OCI-LY1 (cell line): ENCODE data around the gene PRR14L.

Source experiments
- H2AFZ ChIP-seq: fragments of 200-600 bp; sonication (generic), shearing (Covaris generic); 2 replicates; pipeline ENCODE4 v1.6.0; 2014; ENCODE audit warnings: antibody characterized with exemption, mild to moderate bottlenecking, low read length
- H3F3A ChIP-seq: fragments of 200-600 bp; sonication (generic), shearing (Covaris generic); 2 replicates; pipeline ENCODE4 v1.6.0; 2014; ENCODE audit warnings: mild to moderate bottlenecking, antibody characterized with exemption, low read length, moderate library complexity; ENCODE audit not compliant: insufficient read depth
- H3K27ac ChIP-seq: fragments of 200-600 bp; sonication (generic); 2 replicates; pipeline ENCODE4 v1.5.1; 2014; ENCODE audit warnings: low read length, mixed run types, mild to moderate bottlenecking, low read depth; ENCODE audit not compliant: poor library complexity, severe bottlenecking
- H3K27me3 ChIP-seq: fragments of 200-600 bp; sonication (generic); 2 replicates; pipeline ENCODE4 v1.6.0; 2014; ENCODE audit warnings: antibody characterized with exemption, mild to moderate bottlenecking, low read length, moderate library complexity; ENCODE audit not compliant: insufficient read depth
- H3K36me3 ChIP-seq: fragments of 200-600 bp; sonication (generic); 2 replicates; pipeline ENCODE4 v1.6.1; 2014; ENCODE audit warnings: mild to moderate bottlenecking, antibody characterized with exemption, low read length, moderate library complexity, mixed read lengths; ENCODE audit not compliant: insufficient read depth
- H3K4me1 ChIP-seq: fragments of 200-600 bp; sonication (generic); 2 replicates; pipeline ENCODE4 v1.5.1; 2014; ENCODE audit warnings: mild to moderate bottlenecking, low read length, moderate library complexity; ENCODE audit not compliant: insufficient read depth, severe bottlenecking
- H3K4me2 ChIP-seq: fragments of 200-600 bp; sonication (generic), shearing (Covaris generic); 2 replicates; pipeline ENCODE4 v1.6.1; 2014; ENCODE audit warnings: low read length
- H3K4me3 ChIP-seq: fragments of 200-600 bp; sonication (generic); 2 replicates; pipeline ENCODE4 v1.5.1; 2014; ENCODE audit warnings: low read length, low read depth, mild to moderate bottlenecking, mixed read lengths; ENCODE audit not compliant: poor library complexity, severe bottlenecking
- H3K79me2 ChIP-seq: fragments of 200-600 bp; shearing (Covaris generic); 2 replicates; pipeline ENCODE4 v1.6.1; 2016; ENCODE audit warnings: mixed run types, low read length, mixed read lengths; ENCODE audit not compliant: insufficient read depth
- H3K9ac ChIP-seq: fragments of 200-600 bp; sonication (generic), shearing (Covaris generic); 2 replicates; pipeline ENCODE4 v1.6.1; 2014; ENCODE audit warnings: mild to moderate bottlenecking, low read length, mixed read lengths
- H3K9me2 ChIP-seq: fragments of 200-600 bp; sonication (generic), shearing (Covaris generic); 2 replicates; pipeline ENCODE4 v1.6.1; 2014; ENCODE audit warnings: low read depth, mild to moderate bottlenecking, low read length, mixed read lengths
- H3K9me3 ChIP-seq: fragments of 200-600 bp; shearing (Covaris generic); 2 replicates; pipeline ENCODE4 v1.6.1; 2014; ENCODE audit warnings: low read length, mixed read lengths
- H4K20me1 ChIP-seq: fragments of 200-600 bp; sonication (generic), shearing (Covaris generic); 2 replicates; pipeline ENCODE4 v1.6.0; 2016; ENCODE audit warnings: mild to moderate bottlenecking, low read length; ENCODE audit not compliant: insufficient read depth
- CTCF ChIP-seq: fragments of 200-600 bp; sonication (generic), shearing (Covaris generic); IDR thresholded peaks from 2 replicates; pipeline ENCODE4 v1.5.1; 2017; ENCODE audit warnings: mild to moderate bottlenecking, antibody characterized with exemption, low read length, moderate library complexity, mixed read lengths
- EZH2 ChIP-seq: fragments of 200-600 bp; sonication (generic), shearing (Covaris generic); IDR thresholded peaks from 2 replicates; pipeline ENCODE4 v1.8.0; 2017; ENCODE audit warnings: borderline replicate concordance, mixed run types, mild to moderate bottlenecking, antibody characterized with exemption, low read length, moderate library complexity, mixed read lengths

PRR14L gene

GRCh38 chr22:31726692-31727091 lies 23.2 kb downstream of the PRR14L start:
- TF ChIP-seq CTCF: no peak
- no peaks in the 10 kb centered on the region for H4K20me1 ChIP-seq
- H3F3A ChIP-seq: no peaks in the 10 kb centered on the region
- H3K36me3 ChIP-seq: peaks cover 42% of the 10 kb centered on the region
- no peak overlapping the region for H3K4me3 ChIP-seq
- no peaks in the 10 kb centered on the region for H3K27me3 ChIP-seq
- no peaks in the 10 kb centered on the region for H3K9me2 ChIP-seq
- no peak overlapping the region for H3K4me2 ChIP-seq
- H3K79me2 ChIP-seq: 0 out of 2 replicates have a peak, but pooled peaks cover 1% of the 10 kb centered on the region
- no peak overlapping the region for H3K9ac ChIP-seq
- no peaks in the 10 kb centered on the region for H3K4me1 ChIP-seq
- H3K27ac ChIP-seq: no peak overlapping the region
- H2AFZ ChIP-seq: no peak overlapping the region
- H3K9me3 ChIP-seq: no peaks in the 10 kb centered on the region

- Histone ChIP-seq H3K27ac (no peak overlapping the region), H3K4me3 (no peak overlapping the region), H3K79me2 (no peaks in the 10 kb centered on the region), H3K9ac (no peak overlapping the region), H2AFZ (no peak overlapping the region), H3K9me3 (no peaks in the 10 kb centered on the region), H3K36me3 (peaks cover 66% of the 10 kb centered on the region), H3K4me2 (no peak overlapping the region), H3K27me3 (no peaks in the 10 kb centered on the region), H3K9me2 (no peaks in the 10 kb centered on the region), H3K4me1 (no peaks in the 10 kb centered on the region), H3F3A (no peaks in the 10 kb centered on the region), H4K20me1 (no peaks in the 10 kb centered on the region)
- TF ChIP-seq CTCF: no peak
Observed at GRCh38 chr22:31723723-31724122, 26.2 kb downstream of the PRR14L start.

GRCh38 chr22:31719850-31720471 lies 30.0 kb downstream of the PRR14L start:
- no peaks in the 10 kb centered on the region for H3K27me3 ChIP-seq
- no peak overlapping the region for H2AFZ ChIP-seq
- H3K4me3 ChIP-seq: no peak overlapping the region
- no peaks in the 10 kb centered on the region for H3K9me3 ChIP-seq
- H4K20me1 ChIP-seq: no peaks in the 10 kb centered on the region
- H3F3A ChIP-seq: no peaks in the 10 kb centered on the region
- no peaks in the 10 kb centered on the region for H3K4me1 ChIP-seq
- no peak overlapping the region for H3K4me2 ChIP-seq
- TF ChIP-seq CTCF (no peak), EZH2 (no peak)
- no peaks in the 10 kb centered on the region for H3K79me2 ChIP-seq
- no peak overlapping the region for H3K9ac ChIP-seq
- H3K9me2 ChIP-seq: no peaks in the 10 kb centered on the region
- no peak overlapping the region for H3K27ac ChIP-seq
- peaks cover 73% of the 10 kb centered on the region for H3K36me3 ChIP-seq
